Thyroid gland (tissue), 4 donors: ENCODE measurements around the gene OR7C1.
"Not testable (repeated sequence)": the region's sequence is repeated elsewhere in the genome, so short reads cannot be mapped to it uniquely, and the experiment has no call there.

ENCODE experiments used
- POLR2A ChIP-seq, 2 donors: fragments of 450-650 bp; IDR thresholded peaks; one replicate each; pipeline ENCODE4 v1.6.1; 2017; ENCODE audit warnings: antibody characterized with exemption in 2 of 2, mild to moderate bottlenecking in 2 of 2, moderate library complexity in 1 of 2
- TF ChIP-seq, protein P1 (sequence below), 6 experiments: fragments of 200-600 bp in 3 of 6; fragments of 450-650 bp in 3 of 6; sonication (generic) in 3 of 6; IDR thresholded peaks; one replicate each; pipeline ENCODE4 v1.5.1; 2016 to 2019; ENCODE audit warnings: antibody characterized with exemption in 6 of 6, mild to moderate bottlenecking in 2 of 6, inconsistent platforms in 1 of 6, moderate library complexity in 1 of 6

DNA sequence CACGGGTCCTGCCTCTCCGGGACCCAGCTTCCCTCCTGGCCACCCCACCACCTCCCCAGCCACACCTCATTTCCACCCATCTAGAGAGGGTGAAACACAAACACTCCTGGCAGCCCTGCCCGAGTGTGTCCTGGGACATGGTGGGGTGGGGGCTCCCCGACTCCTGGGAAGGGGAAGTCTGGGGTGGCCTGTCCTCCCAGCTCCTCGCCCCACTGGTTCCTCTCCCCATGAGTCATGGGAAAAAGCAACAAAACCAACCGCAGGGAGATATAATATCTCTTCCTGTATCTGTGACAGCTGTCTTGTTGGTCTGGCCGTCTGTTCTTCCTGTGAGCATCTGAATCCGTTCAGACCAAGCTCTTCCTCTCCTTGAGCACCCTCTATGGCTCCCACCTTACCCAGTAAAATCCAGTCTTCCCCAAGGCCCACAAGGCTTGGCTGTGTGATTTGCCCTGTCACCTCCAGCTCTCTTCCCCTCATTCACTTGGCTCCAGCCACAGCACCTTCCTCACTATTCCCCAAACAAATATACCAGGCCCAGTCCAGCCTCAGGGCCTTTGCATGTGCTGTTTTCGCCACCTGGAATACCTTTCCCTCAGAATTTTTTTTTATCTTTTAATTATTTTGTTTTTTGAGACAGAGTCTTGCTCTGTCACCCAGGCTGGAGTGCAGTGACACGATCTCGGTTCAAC is 49.7 kb downstream of the OR7C1 start:
- TF ChIP-seq, protein P1, sequence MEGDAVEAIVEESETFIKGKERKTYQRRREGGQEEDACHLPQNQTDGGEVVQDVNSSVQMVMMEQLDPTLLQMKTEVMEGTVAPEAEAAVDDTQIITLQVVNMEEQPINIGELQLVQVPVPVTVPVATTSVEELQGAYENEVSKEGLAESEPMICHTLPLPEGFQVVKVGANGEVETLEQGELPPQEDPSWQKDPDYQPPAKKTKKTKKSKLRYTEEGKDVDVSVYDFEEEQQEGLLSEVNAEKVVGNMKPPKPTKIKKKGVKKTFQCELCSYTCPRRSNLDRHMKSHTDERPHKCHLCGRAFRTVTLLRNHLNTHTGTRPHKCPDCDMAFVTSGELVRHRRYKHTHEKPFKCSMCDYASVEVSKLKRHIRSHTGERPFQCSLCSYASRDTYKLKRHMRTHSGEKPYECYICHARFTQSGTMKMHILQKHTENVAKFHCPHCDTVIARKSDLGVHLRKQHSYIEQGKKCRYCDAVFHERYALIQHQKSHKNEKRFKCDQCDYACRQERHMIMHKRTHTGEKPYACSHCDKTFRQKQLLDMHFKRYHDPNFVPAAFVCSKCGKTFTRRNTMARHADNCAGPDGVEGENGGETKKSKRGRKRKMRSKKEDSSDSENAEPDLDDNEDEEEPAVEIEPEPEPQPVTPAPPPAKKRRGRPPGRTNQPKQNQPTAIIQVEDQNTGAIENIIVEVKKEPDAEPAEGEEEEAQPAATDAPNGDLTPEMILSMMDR (IDR thresholded peaks at IDR 0.05), result not testable (repeated sequence)
- TF ChIP-seq POLR2A (IDR thresholded peaks at IDR 0.05), result not testable (repeated sequence)
